HG03175 (cell line): ENCODE data around the gene MRPL33.

Experiments
- ATAC-seq: cut with Tn5 transposase; IDR thresholded peaks from one replicate; pipeline ENCODE4 v1.9.1; 2021; ENCODE audit warnings: mild to moderate bottlenecking, moderate library complexity; ENCODE audit not compliant: unreplicated experiment

MRPL33 gene

DNA sequence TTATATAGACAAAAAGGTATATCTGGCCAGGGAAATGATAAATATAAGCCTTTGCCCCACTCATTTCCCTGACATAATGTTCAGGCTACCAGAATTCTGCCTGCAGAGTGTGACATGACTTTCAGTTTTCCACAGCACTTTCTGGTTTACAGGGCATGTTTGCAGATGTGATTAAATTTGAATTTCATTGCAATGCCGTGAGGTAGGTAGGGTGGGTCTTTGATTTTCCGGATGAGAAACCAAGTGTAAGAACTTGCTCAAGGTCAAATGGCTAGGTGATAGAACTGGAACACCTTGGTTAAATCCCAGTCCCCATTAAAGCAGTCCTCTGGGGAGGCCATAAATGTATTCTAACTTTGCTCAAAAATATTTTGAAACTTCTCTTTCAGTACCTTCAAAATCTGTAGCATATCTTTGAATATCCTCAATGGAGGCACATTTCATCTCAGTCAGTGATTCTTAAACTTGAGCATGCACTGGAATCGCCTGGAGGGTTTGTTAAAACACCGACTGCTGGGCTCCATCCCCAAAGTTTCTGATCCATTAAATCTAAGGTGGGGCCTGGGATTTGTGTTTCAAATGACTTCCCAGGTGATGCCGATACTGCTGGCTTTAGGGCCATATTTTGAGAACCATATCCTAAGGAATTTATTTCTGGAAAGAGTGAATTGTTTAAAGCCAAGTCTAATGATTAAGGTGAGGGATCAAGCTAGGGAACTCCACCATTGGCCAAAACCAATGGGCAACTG lies 35.0 kb downstream of the MRPL33 start:
- no peak for ATAC-seq

GRCh38 chr2:27807476-27807875 lies 36.0 kb downstream of the MRPL33 start:
- no peak for ATAC-seq

- ATAC-seq: no peak
Observed at GRCh38 chr2:27808418-27808817, 36.9 kb downstream of the MRPL33 start.

DNA sequence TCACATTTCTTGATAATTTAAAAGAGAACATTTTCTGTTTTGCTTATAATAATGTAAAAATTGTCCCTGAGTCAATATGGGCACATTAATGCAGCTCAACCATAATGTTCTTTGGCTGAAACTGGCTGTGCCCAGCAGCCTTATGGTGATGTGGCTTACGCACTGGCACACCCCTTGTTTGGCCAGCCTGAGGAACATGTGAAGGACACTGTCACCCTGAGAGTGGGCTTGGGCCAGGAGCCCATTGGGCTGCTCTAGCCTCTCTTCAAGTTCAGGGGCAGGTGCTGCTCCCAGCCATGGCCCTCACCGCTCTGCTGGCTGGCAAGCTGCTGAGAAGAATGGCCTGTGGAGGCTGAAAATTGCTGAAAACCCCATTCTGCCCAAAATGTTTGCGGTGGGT lies 37.5 kb downstream of the MRPL33 start:
- ATAC-seq: no peak

DNA sequence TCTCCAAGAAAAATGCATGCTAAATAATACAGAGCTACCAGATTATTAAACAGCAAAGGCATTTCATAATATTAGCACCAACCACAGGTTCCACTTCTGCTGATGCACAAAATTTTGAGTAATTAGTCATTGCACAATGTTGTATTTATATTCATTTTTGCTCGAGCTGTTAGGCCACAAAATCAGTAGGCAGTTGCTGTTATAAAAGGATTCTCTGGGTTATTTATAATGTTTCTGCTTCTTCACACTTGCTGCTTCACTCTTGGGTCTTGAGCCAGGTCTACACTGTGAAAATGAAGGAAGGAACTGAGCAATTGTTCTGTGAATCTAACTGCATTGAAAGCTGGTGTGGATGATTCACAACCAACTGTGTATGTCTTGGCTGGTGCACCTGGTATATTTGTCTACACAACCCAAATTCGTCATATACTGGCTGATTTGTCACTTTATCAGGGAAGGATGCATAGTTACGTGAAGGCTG lies 38.3 kb downstream of the MRPL33 start:
- no peak for ATAC-seq

DNA sequence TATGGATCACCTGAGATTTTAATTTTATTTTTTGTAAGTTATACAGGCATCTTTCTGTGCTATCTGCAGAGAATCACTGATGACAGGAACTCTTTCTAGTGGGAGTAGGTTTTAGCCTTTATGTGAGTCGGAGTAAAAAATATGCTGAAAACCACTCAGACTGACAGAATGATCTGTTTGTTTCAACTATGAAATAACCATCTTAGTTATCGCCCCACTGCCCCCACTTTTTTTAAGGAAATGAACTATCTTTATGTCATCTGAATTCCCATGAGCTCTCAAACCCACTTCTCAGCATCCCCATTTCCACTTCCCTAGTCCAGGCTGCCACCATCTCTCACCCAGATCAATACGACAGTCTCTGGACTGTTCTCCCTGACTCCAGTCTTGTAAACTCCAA lies 38.9 kb downstream of the MRPL33 start:
- ATAC-seq: no peak

GRCh38 chr2:27811768-27812167 lies 40.2 kb downstream of the MRPL33 start:
- no peak for ATAC-seq

DNA sequence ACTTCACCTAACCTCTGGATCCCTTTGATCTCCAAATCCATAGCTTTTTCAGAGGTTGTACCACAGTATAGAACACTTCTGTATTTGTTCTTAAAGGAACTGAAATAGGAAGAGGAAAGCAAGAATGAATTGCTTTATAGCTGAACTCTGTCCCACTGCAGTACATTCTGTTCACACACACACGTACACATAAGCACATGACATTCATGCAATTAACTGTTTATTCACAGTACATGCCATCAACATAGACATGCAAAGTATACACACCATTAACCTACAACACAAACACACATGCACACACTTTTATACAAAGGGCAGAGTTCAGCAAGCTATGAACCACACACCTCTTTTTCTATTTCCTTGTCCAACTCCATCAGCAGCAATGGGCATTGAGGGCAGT lies 43.2 kb downstream of the MRPL33 start:
- no peak for ATAC-seq

DNA sequence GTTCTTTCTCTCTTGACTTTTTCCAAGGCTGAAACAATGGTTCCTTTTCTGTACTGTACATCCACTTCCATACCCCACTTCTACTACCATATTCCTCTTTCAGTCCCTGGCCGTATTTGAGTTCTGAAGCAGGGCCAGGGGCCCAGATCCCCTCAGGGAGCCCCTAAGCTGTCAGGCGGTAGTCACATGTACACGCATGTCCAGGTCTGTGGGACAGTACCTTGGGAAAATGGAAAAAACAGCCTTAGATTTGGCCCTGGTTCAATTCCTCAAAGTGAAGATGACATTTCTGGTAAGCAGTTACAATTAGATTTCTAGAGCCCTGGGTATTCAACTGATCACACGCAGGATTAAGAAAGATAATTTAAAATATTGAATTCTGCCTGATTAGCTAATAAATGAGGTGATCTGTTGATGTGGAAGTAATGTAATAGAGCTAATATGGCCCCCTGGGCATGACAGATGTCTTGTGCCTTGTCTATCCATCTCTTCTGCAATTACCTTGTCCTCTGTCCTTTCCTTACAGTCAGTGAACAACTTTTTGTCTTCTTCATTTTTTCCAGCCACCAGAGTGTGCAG lies 44.4 kb downstream of the MRPL33 start:
- no peak for ATAC-seq

- ATAC-seq: no peak
Observed at GRCh38 chr2:27822049-27822448, 50.5 kb downstream of the MRPL33 start.

- ATAC-seq: no peak
Observed at GRCh38 chr2:27823135-27823534, 51.6 kb downstream of the MRPL33 start.

GRCh38 chr2:27823569-27823968 lies 52.0 kb downstream of the MRPL33 start:
- ATAC-seq: no peak

DNA sequence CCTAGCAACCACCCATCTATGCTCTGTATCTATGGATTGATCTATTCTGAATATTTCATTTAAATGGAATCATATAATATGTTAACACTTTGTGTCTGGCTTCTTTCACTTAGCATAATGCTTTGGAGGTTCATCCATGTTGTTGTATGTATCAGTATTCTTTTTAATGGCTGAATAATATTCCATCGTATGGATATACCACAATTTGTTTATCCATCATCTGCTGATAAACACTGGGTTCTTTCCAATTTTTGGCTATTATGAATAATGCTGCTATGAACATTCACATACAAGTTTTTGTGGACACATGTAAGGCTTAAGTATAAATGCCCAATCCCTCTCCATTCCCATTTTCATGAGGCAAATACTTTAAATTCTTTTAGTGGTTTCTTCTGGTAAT lies 52.9 kb downstream of the MRPL33 start:
- ATAC-seq: no peak

DNA sequence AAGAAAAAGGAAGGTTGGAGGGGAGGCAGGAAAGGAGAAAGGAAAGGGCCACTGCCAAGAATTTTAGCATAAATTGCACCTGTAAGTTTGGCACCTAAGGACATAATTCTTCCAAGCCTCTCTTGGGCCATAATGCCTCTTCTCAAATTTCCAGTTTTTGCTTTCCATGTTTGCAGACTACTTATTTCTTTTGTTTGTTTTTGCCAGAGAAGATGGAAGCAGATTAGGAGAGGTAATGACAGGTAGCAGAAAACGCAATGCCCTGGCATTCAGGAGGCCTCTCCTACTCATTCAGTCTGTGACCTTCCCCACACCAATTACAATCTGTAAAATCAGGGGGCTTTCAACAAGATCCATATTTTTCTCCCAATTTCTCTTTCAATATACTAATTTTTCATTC lies 56.8 kb downstream of the MRPL33 start:
- no peak for ATAC-seq
